Activated CD4-positive, alpha-beta T cell treated with anti-CD3 and anti-CD28 coated beads for 1 hour (primary cell): ENCODE measurements around the gene BEST1.
"Not testable (repeated sequence)": the region's sequence is repeated elsewhere in the genome, so short reads cannot be mapped to it uniquely, and the experiment has no call there.

Experiments used
- DNase-seq: peaks from one replicate; pipeline ENCODE4 v3.0.0-alpha.2; 2020

The BEST1 gene

DNA sequence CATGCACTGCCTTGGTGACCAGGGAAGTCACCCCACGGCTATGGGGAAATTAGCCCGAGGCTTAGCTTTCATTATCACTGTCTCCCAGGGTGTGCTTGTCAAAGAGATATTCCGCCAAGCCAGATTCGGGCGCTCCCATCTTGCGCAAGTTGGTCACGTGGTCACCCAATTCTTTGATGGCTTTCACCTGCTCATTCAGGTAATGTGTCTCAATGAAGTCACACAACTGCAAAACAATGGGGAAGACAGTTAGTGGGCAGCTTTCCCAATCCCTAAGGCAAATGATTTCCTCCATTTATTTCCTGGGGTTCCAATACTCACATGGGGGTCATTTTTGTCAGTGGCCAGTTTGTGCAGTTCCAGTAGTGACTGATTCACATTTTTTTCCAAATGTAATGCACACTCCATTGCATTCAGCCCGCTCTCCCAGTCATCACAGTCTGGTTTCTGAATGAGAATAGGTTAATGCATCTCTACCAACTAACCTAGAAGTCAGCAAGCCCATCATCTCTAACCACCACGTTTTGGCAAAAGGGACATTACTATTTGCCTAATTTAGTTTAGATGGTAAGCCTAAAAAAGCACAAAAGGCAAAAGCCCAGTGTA is 14.6 kb downstream of the BEST1 start:
- DNase-seq: not testable (repeated sequence)

DNA sequence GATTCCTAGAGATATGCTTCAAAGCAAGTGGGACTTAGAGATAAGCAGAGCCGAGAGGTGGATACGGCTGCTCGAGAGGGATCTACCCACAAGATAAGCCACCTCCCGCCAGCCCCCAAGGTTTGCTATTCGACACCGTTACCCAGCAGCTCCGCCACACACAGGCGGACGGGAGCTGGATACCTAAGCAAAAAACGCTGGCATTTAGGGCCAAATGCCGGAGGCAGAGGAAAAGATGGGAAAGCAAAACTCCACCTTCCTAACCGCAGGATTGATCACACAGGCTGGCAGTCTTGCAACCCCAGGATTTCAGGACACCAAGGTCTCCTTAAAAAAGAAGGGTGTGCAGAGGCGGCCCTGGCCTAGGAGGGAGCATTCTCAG is 16.6 kb downstream of the BEST1 start:
- no peak for DNase-seq

DNA sequence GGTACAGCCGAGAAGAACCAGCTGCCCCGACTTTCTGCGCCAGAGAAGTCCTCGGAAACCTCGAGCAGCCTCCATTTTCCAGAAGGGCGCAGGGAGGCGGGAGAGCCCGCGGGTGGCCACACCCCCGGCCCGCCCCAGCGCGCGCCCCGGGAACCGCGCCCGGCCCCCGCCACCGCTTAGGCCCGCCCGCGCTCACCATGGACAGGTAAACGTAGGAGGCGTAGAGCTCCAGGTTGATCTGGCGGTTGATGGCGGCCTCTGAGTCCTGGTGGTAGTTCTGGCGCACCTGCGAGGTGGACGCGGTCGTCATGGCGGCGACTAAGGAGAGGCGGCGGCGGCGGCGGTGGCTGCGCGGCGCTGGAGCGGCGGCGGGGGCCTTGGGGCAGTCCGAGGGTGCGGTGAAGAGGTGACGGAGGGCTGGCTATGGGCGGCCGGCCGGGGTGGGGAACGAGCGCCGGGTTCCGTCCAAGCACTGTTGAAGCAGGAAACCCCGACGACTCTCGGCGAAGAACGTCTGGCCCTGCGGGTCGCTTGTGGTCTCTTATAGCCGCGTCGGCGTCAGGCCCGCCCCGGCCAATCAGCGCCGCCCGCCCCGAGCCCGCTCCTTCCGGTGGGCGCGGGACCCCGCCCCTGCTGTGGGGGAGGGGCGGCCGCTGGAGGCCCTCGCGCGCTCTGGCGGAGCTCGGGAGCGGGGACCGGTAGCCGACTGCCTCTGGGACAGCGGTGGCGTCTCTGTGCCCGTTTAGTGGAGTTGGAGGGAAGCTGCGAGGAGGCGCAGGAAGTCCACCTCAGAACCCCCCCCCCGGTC is 17.2 kb downstream of the BEST1 start, which contains the start of gene FTH1:
Gene FTH1 (minus strand): TSS at position 519 of the 808 bp plus-strand sequence. CDS start 209 bp downstream, at position 310.
- DNase-seq: peak; percentile 85

DNA sequence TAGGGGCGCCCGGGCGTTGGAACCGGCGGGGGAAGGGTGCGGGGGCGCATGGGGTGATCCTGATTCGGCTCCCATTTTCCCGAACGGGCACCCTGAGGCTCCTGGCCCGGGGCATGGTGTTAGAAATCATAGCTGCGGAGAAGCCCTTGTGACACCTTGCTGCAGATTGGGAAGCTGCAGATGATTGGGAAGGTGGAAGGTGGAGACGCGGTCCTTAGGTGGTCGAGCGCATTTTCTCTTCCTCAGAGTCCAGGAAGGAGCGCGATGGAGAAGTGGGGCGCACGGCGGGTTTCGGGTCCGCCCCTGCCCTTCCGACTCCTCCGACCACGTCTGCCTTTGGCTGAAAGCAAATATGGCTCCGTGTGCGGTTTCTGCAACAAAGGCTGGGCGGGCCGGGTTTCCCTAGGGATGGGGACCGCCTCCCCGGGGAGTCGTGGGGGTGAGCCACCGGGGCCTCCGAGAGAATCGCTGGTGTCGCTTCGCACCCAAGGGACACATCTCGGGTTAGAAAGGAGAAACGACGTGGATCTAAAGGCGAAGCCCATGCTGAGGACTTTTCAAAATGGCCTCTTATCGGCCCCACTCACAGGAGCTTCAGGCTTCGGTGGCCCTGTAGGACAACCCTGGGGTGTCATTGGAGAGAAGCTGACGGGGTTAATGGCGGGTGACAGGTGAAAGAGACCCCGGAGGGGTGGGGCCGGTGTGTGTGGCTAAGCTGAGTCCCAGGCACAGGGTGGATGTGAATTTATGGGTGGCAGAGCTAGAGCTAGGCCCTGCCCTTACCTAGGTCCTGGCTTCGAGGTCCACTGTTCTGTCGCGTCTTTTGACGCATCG is 18.0 kb downstream of the BEST1 start:
- DNase-seq: peak; percentile 26

DNA sequence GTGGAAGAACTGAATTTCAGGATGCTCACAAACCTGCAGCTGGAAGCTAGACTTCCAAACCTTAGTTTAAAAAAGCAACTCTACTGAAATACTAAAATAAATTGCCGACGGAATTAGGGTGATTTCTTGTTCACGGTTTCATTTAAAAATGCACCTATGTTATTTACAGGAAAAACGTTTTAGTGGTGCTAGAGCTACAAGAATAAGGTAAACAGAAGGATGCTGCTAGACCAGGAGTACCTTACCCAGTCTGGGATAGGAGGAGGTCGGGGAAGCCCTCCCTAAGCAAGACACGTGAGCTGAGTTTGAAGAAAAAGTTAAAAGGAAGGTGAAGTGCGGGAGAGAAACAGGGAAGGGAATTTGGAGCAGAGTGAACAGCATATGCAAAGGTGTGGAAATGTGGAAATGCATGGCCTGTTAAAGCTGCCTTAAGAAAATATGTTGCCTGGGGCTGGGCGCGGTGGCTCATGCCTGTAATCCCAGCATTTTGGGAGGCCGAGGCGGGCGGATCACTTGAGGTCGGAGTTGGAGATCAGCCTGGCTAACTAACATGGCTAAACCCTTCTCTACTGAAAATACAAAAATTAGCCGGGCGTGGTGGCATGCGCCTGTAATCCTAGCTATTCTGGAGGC is 18.7 kb downstream of the BEST1 start:
- DNase-seq: no peak

DNA sequence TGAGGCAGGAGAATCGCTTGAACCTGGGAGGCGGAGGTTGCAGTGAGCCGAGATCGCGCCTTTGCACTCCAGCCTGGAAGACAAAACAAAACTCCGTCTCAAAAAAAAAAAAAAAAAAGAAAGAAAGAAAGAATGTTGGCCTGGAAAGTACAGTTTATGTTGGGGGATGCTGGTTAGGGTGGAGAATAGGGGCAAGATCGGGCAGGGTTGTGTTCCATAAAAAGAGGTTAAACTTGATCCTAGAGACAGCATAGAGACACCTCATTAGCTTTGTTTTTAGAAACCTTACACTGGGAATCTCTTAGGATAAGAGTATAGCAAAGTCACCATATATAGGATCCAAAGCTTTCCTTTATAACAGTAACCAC is 19.2 kb downstream of the BEST1 start:
- no peak for DNase-seq

DNA sequence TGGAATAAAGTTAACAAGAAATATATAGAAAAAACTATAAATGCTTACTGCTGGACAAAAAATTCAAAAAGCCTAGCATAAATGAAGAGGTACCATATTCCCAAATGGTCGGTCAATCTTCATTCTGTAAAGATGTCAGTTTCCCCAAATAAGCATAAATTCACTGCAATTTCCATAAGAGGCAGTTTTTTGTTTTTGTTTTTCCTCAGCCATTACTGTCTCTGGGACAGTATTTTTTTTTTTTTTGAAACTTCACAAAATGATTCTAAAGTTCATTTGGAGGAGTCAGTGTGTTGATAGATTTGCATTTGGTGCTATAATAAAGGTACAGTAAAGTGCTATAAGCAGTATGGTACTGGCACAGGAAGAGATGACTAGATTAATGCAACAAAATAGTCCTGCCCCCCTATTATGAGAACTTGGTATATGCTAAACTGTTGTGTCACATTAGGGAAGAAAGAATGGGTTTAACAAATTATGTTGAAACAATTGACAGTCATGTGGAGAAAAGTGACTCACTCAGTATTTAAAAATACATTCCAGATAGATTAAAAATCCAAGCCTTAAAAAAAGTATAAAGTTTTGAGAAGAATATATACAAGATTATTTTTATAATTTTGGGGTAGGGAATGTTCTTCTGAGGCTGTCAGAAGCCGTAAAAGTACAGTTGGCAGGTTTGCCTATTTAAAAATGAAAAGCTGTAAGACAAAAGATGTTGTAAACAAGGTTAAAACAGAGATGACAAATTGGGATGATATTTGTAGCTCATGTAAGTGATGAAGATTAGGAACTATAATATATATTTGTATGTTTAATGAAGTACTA is 19.9 kb downstream of the BEST1 start:
- DNase-seq: no peak

- DNase-seq: no peak
Observed at GRCh38 chr11:61971248-61972111, 21.3 kb downstream of the BEST1 start.

DNA sequence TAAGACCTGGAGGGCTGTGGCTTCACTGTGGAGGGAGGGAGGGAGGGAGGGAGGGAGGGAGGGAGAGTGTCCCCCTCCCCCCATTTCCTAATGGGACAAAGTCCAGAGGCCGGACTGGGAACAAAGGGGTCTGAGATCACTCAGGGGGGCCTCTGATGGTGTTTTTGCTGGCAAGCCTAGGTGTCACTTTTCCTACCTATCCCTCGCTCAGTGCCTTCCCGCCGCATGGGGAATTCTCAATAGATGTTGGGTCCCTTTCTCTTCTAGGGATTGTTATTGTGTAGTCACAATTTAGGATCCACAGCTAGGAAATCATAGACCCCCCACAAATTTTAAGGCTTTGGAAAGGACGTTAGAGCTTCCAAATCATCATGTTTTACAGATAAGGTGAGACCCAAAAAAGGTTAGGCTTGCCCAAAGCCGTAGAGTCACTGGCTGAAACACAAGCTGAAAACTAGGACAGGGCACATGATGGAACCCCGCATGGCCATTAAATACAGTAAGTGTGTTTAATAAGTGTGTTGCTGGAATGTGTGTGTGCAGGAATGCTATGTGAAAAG is 22.0 kb downstream of the BEST1 start:
- no peak for DNase-seq

GRCh38 chr11:61972672-61973475 is 22.7 kb downstream of the BEST1 start:
- no peak for DNase-seq

GRCh38 chr11:61973476-61974162 is 23.5 kb downstream of the BEST1 start:
- no peak for DNase-seq

GRCh38 chr11:61974766-61975631 is 24.8 kb downstream of the BEST1 start:
- DNase-seq: no peak

DNA sequence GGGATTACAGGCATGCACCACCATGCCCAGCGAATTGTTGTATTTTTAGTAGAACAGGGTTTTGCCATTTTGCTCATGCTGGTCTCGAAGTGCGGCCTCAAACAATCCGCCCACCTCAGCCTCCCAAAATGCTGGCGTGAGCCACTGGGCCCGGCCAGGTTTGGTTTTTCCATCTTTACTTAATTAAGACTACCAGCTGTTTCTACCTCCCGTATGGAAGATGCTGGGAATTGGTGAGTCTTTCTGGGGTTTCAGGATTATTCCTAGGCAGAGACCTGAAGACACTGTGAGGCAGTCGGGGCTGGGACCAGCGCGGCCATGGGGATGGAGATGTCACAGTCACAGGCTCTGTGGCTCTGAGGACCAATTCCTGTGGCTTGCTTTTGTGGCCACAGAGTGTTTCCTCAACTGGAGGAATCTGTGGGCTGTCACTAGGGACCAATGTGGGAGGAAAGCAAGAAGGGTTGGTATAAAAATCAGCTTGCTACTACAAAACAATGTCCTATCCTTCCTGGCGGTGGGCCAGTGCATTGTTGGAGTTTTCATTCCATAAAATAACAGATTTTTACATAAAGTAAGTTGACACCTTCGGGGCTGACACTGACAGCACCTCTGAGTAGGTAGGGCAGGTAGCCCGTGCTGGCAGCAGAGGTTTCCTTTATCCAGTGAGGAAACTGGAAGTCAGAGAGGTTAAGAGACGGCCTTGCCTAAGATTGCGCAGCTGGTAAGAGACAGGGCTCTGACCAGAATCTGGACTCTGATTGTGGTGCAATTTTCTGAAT is 25.7 kb downstream of the BEST1 start:
- DNase-seq: no peak

- DNase-seq: no peak
Observed at GRCh38 chr11:61976420-61976800, 26.3 kb downstream of the BEST1 start.

GRCh38 chr11:61976813-61977475 is 26.8 kb downstream of the BEST1 start:
- no peak for DNase-seq

DNA sequence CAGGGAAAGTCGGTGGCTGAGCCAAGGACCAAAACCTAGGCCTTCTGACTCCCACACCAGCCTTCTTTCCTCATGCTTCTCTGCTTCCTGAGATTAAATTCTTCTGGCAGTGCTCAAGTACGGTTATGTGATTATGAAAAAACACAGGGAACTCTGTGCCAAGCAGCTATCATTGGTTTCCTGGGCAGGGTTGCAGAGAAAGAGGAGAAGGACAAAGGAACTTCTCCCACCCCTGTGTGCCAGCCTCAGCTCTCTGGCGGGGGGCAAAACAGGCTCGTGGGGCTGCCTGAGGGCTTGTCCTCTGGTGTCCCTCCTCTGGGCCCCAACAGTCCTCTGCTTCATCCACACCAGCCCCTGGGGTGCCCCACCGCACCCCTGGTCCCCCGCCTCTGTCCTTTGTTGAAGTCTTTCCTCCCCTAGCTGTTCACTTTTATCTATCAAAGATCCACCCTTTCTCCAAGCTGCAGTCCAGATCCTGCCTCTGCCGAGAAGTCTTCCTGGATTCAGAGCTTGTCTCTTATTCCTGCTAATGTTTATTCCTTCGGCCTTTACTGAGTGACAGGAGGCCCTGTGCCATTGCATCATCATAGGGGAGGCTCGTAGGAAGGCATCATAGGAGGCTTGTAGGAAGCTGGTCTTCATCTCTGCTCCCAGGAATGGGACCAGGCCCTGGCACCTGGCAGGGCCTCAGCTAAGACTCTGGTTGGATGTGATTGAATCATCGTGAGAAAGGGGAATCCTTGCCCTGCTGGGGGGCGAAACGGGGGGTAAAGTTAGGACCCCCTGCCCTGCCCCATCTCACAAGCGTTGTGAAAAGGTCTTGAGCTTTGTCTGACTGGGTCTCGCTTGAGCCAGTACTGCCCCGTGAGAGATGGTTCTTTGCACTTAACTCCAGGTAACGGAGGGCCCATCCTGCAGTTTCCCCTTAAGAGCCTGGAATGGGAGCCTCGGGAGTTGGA is 28.8 kb downstream of the BEST1 start:
- no peak for DNase-seq
